Right atrium auricular region (tissue), 2 donors: ENCODE measurements around the gene ABCA9. TPM values are rescaled to one million over a fixed set of nuclear protein-coding genes. Genes with fewer than 3 reads are reported as not detected.
"Not testable (repeated sequence)": the region's sequence is repeated elsewhere in the genome, so short reads cannot be mapped to it uniquely, and the experiment has no call there.

Experiments
- DNase-seq: peaks from one replicate; pipeline ENCODE4 v3.0.0-alpha.2; 2019; ENCODE audit warnings: low spot score
- H3K27ac ChIP-seq, 2 donors: fragments of 200-600 bp; sonication (generic); 1 replicate in 1 of 2; 2 replicates in 1 of 2; pipeline ENCODE4 v1.5.1; 2016 to 2019
- H3K27me3 ChIP-seq, 2 donors: fragments of 200-600 bp; sonication (generic); one replicate each; pipeline versions ENCODE4 v1.5.1 to v1.6.0; 2017 to 2019
- H3K36me3 ChIP-seq: fragments of 200-600 bp; sonication (generic); one replicate; pipeline ENCODE4 v1.5.1; 2016
- H3K4me1 ChIP-seq, 2 donors: fragments of 200-600 bp; sonication (generic); one replicate each; pipeline versions ENCODE4 v1.5.1 to v1.6.0; 2017 to 2019
- H3K4me3 ChIP-seq, 2 donors: fragments of 200-600 bp; sonication (generic); 1 replicate in 1 of 2; 2 replicates in 1 of 2; pipeline ENCODE4 v1.5.1; 2017 to 2019; ENCODE audit warnings: mild to moderate bottlenecking in 1 of 2, moderate library complexity in 1 of 2
- H3K9me3 ChIP-seq, 2 donors: fragments of 200-600 bp; sonication (generic); one replicate each; pipeline ENCODE4 v1.5.1; 2019
- total RNA-seq, 2 donors: library from RNA; depleted of rRNA; stranded (reverse); fragments of >200 nt; gene quantifications; one replicate each; pipeline ENCODE4 v1.1.0, GENCODE V29; 2016
- TF ChIP-seq, protein P1 (sequence below), 2 donors: fragments of 200-600 bp; sonication (generic); IDR thresholded peaks; one replicate each; pipeline ENCODE4 v1.5.1; 2019; ENCODE audit warnings: antibody characterized with exemption in 2 of 2

Gene ABCA9
- total RNA-seq, 2 donors from 2014 or later, result 11.3 to 11.8 TPM

DNA sequence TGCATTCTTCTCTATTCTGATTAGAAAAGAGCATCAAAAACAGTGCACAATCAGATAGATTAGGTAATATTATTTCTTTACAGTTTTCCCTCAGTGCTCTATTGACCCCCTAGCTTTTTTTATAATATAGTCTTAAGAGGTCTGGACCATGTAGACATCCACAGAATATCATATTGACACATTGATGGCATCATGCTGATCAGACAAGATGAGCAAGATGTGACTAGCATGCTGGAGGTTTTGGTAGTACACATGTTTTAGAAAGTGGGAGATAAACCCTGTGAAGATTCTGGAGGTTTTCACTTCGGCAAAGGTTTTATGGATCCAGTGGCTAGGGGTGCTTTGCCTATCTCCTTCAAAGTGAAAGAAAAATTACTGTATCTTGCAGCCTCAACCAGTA, 102.8 kb downstream of the ABCA9 start:
- peaks cover 0 to 12% of the 10 kb centered on the region in 2 donors for H3K4me1 ChIP-seq
- DNase-seq, result no peak
- H3K27me3 ChIP-seq, result no peaks in the 10 kb centered on the region
- H3K36me3 ChIP-seq, result no peaks in the 10 kb centered on the region
- TF ChIP-seq, protein P1, sequence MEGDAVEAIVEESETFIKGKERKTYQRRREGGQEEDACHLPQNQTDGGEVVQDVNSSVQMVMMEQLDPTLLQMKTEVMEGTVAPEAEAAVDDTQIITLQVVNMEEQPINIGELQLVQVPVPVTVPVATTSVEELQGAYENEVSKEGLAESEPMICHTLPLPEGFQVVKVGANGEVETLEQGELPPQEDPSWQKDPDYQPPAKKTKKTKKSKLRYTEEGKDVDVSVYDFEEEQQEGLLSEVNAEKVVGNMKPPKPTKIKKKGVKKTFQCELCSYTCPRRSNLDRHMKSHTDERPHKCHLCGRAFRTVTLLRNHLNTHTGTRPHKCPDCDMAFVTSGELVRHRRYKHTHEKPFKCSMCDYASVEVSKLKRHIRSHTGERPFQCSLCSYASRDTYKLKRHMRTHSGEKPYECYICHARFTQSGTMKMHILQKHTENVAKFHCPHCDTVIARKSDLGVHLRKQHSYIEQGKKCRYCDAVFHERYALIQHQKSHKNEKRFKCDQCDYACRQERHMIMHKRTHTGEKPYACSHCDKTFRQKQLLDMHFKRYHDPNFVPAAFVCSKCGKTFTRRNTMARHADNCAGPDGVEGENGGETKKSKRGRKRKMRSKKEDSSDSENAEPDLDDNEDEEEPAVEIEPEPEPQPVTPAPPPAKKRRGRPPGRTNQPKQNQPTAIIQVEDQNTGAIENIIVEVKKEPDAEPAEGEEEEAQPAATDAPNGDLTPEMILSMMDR (IDR thresholded peaks at IDR 0.05), result no peak
- no peak overlapping the region for H3K27ac ChIP-seq
- no peaks in the 10 kb centered on the region for H3K9me3 ChIP-seq
- H3K4me3 ChIP-seq, result no peak overlapping the region

DNA sequence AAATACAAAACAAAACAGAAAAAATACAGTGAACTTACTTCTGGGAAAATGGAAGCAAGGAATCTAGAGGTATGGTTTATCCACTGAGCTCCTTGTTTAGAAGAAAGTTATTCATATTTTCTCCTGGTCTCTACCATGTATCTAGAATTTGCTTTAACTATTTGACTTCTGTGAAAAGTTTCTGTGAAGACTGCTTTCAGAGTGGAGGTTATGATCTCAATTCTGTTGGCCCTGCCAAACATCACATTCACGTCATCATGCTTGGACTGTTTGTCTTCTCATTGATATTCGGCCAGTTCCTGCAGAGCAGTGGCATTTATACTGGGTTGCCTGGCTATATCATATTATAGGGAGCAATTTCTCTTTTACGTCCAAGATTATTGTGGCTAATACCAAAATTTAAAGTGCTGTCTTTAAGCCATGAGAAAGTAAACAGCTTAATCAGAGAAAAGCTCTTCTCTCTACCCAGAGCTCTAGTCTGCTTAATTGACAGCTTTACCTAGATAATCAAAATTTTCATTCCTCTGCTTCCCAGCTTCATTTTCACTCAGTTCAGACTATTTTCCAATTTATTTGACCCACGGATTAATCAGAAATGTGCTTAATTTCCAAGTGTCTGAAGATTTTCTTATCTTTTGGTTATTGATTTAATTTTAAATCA, 105.4 kb downstream of the ABCA9 start, which contains the start of gene ABCA8:
ABCA8 (minus strand) TSS at position 212 of the 661 bp plus-strand sequence. CDS start 13,358 bp downstream, outside the sequence.
- H3K4me3 ChIP-seq, result peak within 1 kb of the TSS; percentile 42 to 48
- H3K27ac ChIP-seq, result peak within 1 kb of the TSS; percentile 71 to 73
- DNase-seq, result peak; percentile 68

DNA sequence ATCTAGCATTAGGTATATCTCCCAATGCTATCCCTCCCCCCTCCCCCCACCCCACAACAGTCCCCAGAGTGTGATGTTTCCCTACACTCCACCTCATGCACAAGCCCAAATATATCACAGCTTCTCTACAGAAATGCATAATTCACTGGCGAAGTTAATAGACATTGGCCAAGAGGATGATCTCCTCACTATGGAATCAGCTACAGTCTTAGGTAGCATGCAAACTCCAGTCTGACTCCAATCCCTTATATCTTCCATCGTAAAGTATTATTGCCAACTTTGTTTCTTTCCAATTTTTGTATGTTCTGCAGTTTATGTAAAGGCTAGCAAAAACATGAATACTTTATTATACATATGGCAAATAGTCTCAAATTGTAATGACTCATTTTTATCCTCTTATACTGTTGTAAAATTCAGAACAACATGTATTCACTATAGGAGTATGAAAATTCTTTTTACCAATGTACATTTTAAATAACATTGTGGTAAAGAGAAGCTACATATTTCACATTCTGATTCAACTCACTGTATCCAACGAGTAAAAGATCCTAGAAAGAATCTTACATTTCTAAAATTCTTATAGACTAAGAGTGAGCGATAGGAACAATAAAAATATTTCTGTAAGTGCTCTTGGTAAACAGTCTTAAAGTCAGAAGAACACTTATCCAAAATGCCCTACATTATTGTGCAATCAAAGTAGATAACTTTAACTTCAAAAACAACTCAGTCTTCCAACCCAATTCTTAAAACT, 106.4 kb downstream of the ABCA9 start:
- Histone ChIP-seq H3K27me3 (no peaks in the 10 kb centered on the region), H3K4me3 (peak overlapping the region; percentile 42 to 48), H3K27ac (peak overlapping the region; percentile 71 to 73), H3K36me3 (no peaks in the 10 kb centered on the region), H3K4me1 (peaks cover 0 to 3% of the 10 kb centered on the region in 2 donors), H3K9me3 (no peaks in the 10 kb centered on the region)
- TF ChIP-seq, protein P1 (IDR thresholded peaks at IDR 0.05), result no peak
- no peak for DNase-seq

More for the DNA sequence above, 105.4 kb downstream of the ABCA9 start, which contains the start of gene ABCA8:
- H3K9me3 ChIP-seq, result no peaks in the 10 kb centered on the region
- no peaks in the 10 kb centered on the region for H3K27me3 ChIP-seq
- peaks cover 0 to 3% of the 10 kb centered on the region in 2 donors for H3K4me1 ChIP-seq
- H3K36me3 ChIP-seq, result no peaks in the 10 kb centered on the region
- TF ChIP-seq, protein P1 (IDR thresholded peaks at IDR 0.05), result no peak

DNA sequence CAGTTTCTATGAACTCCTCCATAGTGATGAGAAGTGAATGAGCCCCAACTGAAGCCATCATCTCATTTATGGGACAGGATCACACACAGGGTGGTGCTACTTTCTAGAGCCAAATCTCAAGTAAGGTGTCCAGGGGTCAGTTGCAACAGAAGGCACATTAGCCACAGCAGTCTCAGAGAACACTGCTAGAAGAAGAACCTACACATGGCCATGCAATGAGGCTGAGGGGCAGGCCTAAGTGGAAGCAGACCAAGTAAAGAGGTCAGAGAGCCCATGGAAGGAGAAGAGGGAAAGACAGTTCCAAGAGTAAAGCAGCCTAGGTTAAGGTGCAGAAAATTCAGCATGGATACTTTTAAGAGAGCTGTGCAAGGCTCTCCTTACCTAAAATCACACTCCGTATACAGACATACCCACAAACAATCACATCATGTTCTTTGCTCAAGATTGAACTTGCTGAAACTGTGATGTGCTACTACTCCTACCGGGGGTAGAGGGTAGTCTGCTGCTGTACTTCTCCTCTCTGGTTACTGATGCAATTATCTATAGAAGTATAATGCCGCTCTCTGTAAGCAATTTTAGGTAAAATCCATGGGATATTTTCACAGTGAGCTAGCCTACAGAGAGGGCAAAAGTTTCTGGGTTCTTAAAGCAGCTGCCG, 107.3 kb downstream of the ABCA9 start:
- TF ChIP-seq, protein P1 (IDR thresholded peaks at IDR 0.05), result no peak
- Histone ChIP-seq H3K4me3 (peak overlapping the region; percentile 42 to 48), H3K9me3 (no peaks in the 10 kb centered on the region), H3K27ac (peak overlapping the region; percentile 71 to 73), H3K27me3 (no peaks in the 10 kb centered on the region), H3K36me3 (no peaks in the 10 kb centered on the region), H3K4me1 (peaks cover 0 to 3% of the 10 kb centered on the region in 2 donors)
- no peak for DNase-seq

DNA sequence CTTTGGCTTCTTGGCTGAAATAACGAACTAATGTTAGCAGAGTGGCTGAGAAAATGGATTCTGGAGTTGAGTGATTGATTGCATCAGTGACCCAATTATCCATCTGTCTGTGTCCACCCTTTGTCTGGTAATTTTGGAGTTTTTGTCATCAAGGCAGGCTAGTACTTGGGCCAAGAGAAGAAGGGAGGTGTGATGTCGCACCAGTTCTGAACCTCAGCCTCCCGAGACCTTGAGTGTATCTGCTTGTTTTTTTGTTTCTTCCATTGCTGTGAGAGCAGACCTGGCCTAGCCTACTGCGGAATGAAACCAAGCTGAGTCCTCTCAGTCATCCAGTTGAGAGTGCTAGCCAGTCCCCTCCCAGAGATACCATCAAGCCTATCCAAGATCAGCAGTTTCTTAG, 110.0 kb downstream of the ABCA9 start:
- no peak overlapping the region for H3K4me3 ChIP-seq
- peaks cover 0 to 3% of the 10 kb centered on the region in 2 donors for H3K4me1 ChIP-seq
- no peak for DNase-seq
- H3K27me3 ChIP-seq, result no peaks in the 10 kb centered on the region
- no peaks in the 10 kb centered on the region for H3K36me3 ChIP-seq
- no peaks in the 10 kb centered on the region for H3K9me3 ChIP-seq
- H3K27ac ChIP-seq, result peak overlapping the region; percentile 32 to 39
- TF ChIP-seq, protein P1 (IDR thresholded peaks at IDR 0.05), result no peak

DNA sequence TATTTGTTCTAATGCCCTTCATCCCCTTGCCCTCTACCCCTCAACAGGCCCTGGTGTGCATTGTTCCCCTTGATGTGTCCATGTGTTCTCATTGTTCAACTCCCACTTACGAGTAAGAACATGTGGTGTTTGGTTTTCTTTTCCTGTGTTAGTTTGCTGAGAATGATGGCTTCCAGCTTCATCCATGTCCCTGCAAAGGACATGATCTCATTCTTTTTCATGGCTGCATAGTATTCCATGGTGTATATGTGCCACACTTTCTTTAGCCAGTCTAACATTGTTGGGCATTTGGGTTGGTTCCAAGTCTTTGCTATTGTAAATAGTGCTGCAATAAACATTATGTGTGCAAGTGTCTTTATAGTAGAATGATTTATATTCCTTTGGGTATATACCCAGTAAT, 112.9 kb downstream of the ABCA9 start:
- not testable (repeated sequence) for H3K36me3 ChIP-seq, DNase-seq, H3K27me3 ChIP-seq, H3K9me3 ChIP-seq, H3K4me3 ChIP-seq, H3K4me1 ChIP-seq, H3K27ac ChIP-seq
